ENCODE results near the gene CFL2. TPM values are rescaled to one million over a fixed set of nuclear protein-coding genes. Genes with fewer than 3 reads are reported as not detected.

Gene CFL2
- total RNA-seq, 2 experiments from 2014 or later, result 3.4 to 5.2 TPM

- Mint-ChIP-seq H3K27ac (no peak overlapping the region), H3K27me3 (peaks cover 1% of the 10 kb centered on the region), H3K36me3 (ENCODE audit: low read depth) (no peaks in the 10 kb centered on the region), H3K4me1 (ENCODE audit: low read depth) (peaks cover 9% of the 10 kb centered on the region), H3K4me3 (no peak overlapping the region), H3K9me3 (no peaks in the 10 kb centered on the region)
- no peak for ATAC-seq
- DNase-seq, result no peak
- no peak for TF ChIP-seq CTCF (IDR thresholded peaks at IDR 0.05)
- ChIA-PET CTCF (interaction anchor here (1.8 kb wide), 1 partner anchor 34 kb away, joined by 3 read pairs; no protein-coding TSS in a partner anchor), POLR2A (no interaction called here)
- intact Hi-C loops (cut with micrococcal nuclease), result no loop called here
Observed at GRCh38 chr14:34685819-34686428, 28.5 kb downstream of the CFL2 start.

- DNase-seq (no peak), ATAC-seq (no peak)
- Mint-ChIP-seq H3K27ac (no peak overlapping the region), H3K4me1 (ENCODE audit: low read depth) (peaks cover 9% of the 10 kb centered on the region), H3K4me3 (no peak overlapping the region), H3K36me3 (ENCODE audit: low read depth) (no peaks in the 10 kb centered on the region), H3K27me3 (peaks cover 1% of the 10 kb centered on the region), H3K9me3 (no peaks in the 10 kb centered on the region)
- ChIA-PET CTCF (interaction anchor here (0.7 kb wide), 1 partner anchor 13 kb away, joined by 3 read pairs; no protein-coding TSS in a partner anchor), POLR2A (no interaction called here)
- no peak for TF ChIP-seq CTCF (IDR thresholded peaks at IDR 0.05)
- intact Hi-C loops (cut with micrococcal nuclease), result no loop called here
Observed at GRCh38 chr14:34684578-34684977, 29.8 kb downstream of the CFL2 start.

GRCh38 chr14:34682787-34683321 lies 31.5 kb downstream of the CFL2 start:
- POLR2A ChIA-PET, result no interaction called here
- Mint-ChIP-seq H3K36me3 (ENCODE audit: low read depth) (no peaks in the 10 kb centered on the region), H3K9me3 (no peaks in the 10 kb centered on the region), H3K4me3 (no peak overlapping the region), H3K4me1 (ENCODE audit: low read depth) (peaks cover 9% of the 10 kb centered on the region), H3K27me3 (peaks cover 1% of the 10 kb centered on the region), H3K27ac (no peak overlapping the region)
- ATAC-seq, result peak; percentile 92
- peak; percentile 36 for DNase-seq
- CTCF ChIA-PET, result interaction anchor here (1.2 kb wide), 1 partner anchor 10 kb away, joined by 5 read pairs; no protein-coding TSS in a partner anchor
- intact Hi-C loops (cut with micrococcal nuclease), result no loop called here
- no peak for TF ChIP-seq CTCF (IDR thresholded peaks at IDR 0.05)

GRCh38 chr14:34680806-34681479 lies 33.5 kb downstream of the CFL2 start:
- ChIA-PET POLR2A (no interaction called here), CTCF (interaction anchor here (0.6 to 1.7 kb wide), 4 partner anchors 8 to 342 kb away, joined by 3 to 13 read pairs (median 6); no protein-coding TSS in a partner anchor)
- Mint-ChIP-seq H3K27ac (no peak overlapping the region), H3K4me1 (ENCODE audit: low read depth) (peaks cover 9% of the 10 kb centered on the region), H3K9me3 (no peaks in the 10 kb centered on the region), H3K27me3 (peaks cover 1% of the 10 kb centered on the region), H3K36me3 (ENCODE audit: low read depth) (no peaks in the 10 kb centered on the region), H3K4me3 (no peak overlapping the region)
- intact Hi-C loops (cut with micrococcal nuclease), result no loop called here
- ATAC-seq, result no peak
- DNase-seq, result no peak
- no peak for TF ChIP-seq CTCF (IDR thresholded peaks at IDR 0.05)

DNA sequence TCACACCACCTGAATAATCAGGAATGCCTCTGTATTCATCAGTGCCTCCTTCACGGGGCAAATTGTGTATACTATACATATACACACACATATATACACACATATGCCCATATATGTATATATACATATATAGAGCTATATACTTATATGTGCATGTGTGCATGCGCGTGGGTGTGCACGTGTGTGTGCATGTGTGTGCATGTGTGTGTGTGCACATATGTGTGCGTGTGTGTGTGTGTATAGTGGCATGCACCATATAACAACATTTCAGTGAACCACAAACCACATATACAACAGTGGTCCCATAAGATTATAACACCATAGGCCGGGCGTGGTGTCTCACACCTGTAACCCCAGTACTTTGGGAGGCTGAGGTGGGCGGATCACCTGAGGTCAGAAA lies 35.7 kb downstream of the CFL2 start:
- intact Hi-C loops (cut with micrococcal nuclease), result loop anchor here (10.0 kb wide), 1 partner anchor 736 kb away; no protein-coding TSS in a partner anchor
- Mint-ChIP-seq H3K4me1 (ENCODE audit: low read depth) (peaks cover 9% of the 10 kb centered on the region), H3K27ac (no peak overlapping the region), H3K9me3 (no peaks in the 10 kb centered on the region), H3K36me3 (ENCODE audit: low read depth) (no peaks in the 10 kb centered on the region), H3K4me3 (no peak overlapping the region), H3K27me3 (no peaks in the 10 kb centered on the region)
- ChIA-PET CTCF (no interaction called here), POLR2A (no interaction called here)
- no peak for ATAC-seq
- no peak for TF ChIP-seq CTCF (IDR thresholded peaks at IDR 0.05)
- DNase-seq, result no peak
